Omental fat pad (tissue), 4 donors: ENCODE measurements around the gene COL4A5. TPM values are rescaled to one million over a fixed set of nuclear protein-coding genes. Genes with fewer than 3 reads are reported as not detected.

Source experiments
- ATAC-seq: fragments of 150-250 bp; one replicate; pipeline ENCODE4 v1.9.1; 2016; ENCODE audit warnings: mild to moderate bottlenecking, moderate library complexity; ENCODE audit not compliant: low FRiP score
- DNase-seq: peaks from one replicate; pipeline ENCODE4 v3.0.0-alpha.2; 2019; ENCODE audit warnings: low spot score
- total RNA-seq, 4 donors: library from RNA; depleted of rRNA; stranded (reverse); fragments of >200 nt; gene quantifications; one replicate each; pipeline ENCODE4 v1.1.0, GENCODE V29; 2016
- TF ChIP-seq, protein P1 (sequence below), 3 donors: fragments of 450-650 bp; IDR thresholded peaks; one replicate each; pipeline ENCODE4 v1.5.1; 2016 to 2017; ENCODE audit warnings: antibody characterized with exemption in 3 of 3, mild to moderate bottlenecking in 3 of 3, moderate library complexity in 2 of 3

COL4A5 gene
- total RNA-seq, 4 donors from 2014 or later = 7.0 to 29.7 (median 10.7) TPM

GRCh38 chrX:108726748-108727147, 287.1 kb downstream of the COL4A5 start:
- TF ChIP-seq, protein P1, sequence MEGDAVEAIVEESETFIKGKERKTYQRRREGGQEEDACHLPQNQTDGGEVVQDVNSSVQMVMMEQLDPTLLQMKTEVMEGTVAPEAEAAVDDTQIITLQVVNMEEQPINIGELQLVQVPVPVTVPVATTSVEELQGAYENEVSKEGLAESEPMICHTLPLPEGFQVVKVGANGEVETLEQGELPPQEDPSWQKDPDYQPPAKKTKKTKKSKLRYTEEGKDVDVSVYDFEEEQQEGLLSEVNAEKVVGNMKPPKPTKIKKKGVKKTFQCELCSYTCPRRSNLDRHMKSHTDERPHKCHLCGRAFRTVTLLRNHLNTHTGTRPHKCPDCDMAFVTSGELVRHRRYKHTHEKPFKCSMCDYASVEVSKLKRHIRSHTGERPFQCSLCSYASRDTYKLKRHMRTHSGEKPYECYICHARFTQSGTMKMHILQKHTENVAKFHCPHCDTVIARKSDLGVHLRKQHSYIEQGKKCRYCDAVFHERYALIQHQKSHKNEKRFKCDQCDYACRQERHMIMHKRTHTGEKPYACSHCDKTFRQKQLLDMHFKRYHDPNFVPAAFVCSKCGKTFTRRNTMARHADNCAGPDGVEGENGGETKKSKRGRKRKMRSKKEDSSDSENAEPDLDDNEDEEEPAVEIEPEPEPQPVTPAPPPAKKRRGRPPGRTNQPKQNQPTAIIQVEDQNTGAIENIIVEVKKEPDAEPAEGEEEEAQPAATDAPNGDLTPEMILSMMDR (IDR thresholded peaks at IDR 0.05) = no peak
- no peak for DNase-seq
- no peak for ATAC-seq

GRCh38 chrX:108731153-108731552, 291.5 kb downstream of the COL4A5 start:
- DNase-seq = no peak
- no peak for ATAC-seq
- TF ChIP-seq, protein P1 (IDR thresholded peaks at IDR 0.05) = no peak

GRCh38 chrX:108732630-108733321, 293.1 kb downstream of the COL4A5 start:
- TF ChIP-seq, protein P1 (IDR thresholded peaks at IDR 0.05) = no peak
- no peak for ATAC-seq
- no peak for DNase-seq

GRCh38 chrX:108734426-108734825, 294.8 kb downstream of the COL4A5 start:
- no peak for ATAC-seq
- TF ChIP-seq, protein P1 (IDR thresholded peaks at IDR 0.05) = no peak
- DNase-seq = no peak

- TF ChIP-seq, protein P1 (IDR thresholded peaks at IDR 0.05) = no peak
- ATAC-seq (peak; percentile 13), DNase-seq (no peak)
Measured at GRCh38 chrX:108735091-108735678, 295.5 kb downstream of the COL4A5 start.

- DNase-seq = no peak
- TF ChIP-seq, protein P1 (IDR thresholded peaks at IDR 0.05) = no peak
- ATAC-seq = peak; percentile 60
Measured at GRCh38 chrX:108735679-108736508, 296.3 kb downstream of the COL4A5 start.
